Esophagus muscularis mucosa (tissue), 4 donors: ENCODE results near the gene GOLGA3. TPM values are rescaled to one million over a fixed set of nuclear protein-coding genes. Genes with fewer than 3 reads are reported as not detected.

ENCODE experiments used
- DNase-seq: peaks from one replicate; pipeline ENCODE4 v3.0.0-alpha.2; 2017; ENCODE audit errors: extremely low spot score
- H3K27ac ChIP-seq, 4 donors: fragments of 200-600 bp; sonication (generic); replicated peaks in 1 of 4; 1 replicate in 3 of 4; 2 replicates in 1 of 4; pipeline ENCODE4 v1.5.1; 2016 to 2019; ENCODE audit warnings: mild to moderate bottlenecking in 1 of 4
- H3K27me3 ChIP-seq, 4 donors: fragments of 200-600 bp; sonication (generic); one replicate each; pipeline versions ENCODE4 v1.5.1 to v1.6.0; 2016 to 2019
- H3K36me3 ChIP-seq, 4 donors: fragments of 200-600 bp; sonication (generic); one replicate each; pipeline ENCODE4 v1.5.1; 2016 to 2019
- H3K4me1 ChIP-seq, 4 donors: fragments of 200-600 bp; sonication (generic); one replicate each; pipeline ENCODE4 v1.5.1; 2016 to 2019
- H3K4me3 ChIP-seq, 4 donors: fragments of 200-600 bp; sonication (generic); 1 replicate in 2 of 4; 2 replicates in 2 of 4; pipeline ENCODE4 v1.5.1; 2016 to 2019; ENCODE audit warnings: mild to moderate bottlenecking in 4 of 4, moderate library complexity in 1 of 4
- H3K9me3 ChIP-seq, 4 donors: fragments of 200-600 bp; sonication (generic); 1 replicate in 3 of 4; 2 replicates in 1 of 4; pipeline ENCODE4 v1.5.1; 2016 to 2019
- EP300 ChIP-seq: sonication (generic); formaldehyde crosslinking; IDR thresholded peaks from one replicate; pipeline ENCODE4 v1.6.1; 2017; ENCODE audit warnings: antibody characterized with exemption
- POLR2A ChIP-seq: fragments of 450-650 bp; IDR thresholded peaks from one replicate; pipeline ENCODE4 v1.6.1; 2017; ENCODE audit warnings: antibody characterized with exemption, moderate library complexity, mild to moderate bottlenecking, low read depth
- POLR2AphosphoS5 ChIP-seq, 2 donors: sonication (generic); formaldehyde crosslinking; IDR thresholded peaks; one replicate each; pipeline ENCODE4 v1.6.1; 2017; ENCODE audit warnings: antibody characterized with exemption in 2 of 2
- WGBS: methylation state at CpG from one replicate; pipeline ENCODE4 v1.1.5; 2018; 5-methylcytosine and 5-hydroxymethylcytosine counted together
- intact Hi-C: fragments of 100-400 bp; cut with DNase I; formaldehyde crosslinking; loops from one replicate; pipeline ENCODE4 v1.15.1; 2023
- small RNA-seq, 3 donors: library from RNA; depleted of rRNA; stranded (forward); fragments of <200 nt; gene quantifications; one replicate each; pipeline ENCODE3, GENCODE V24; 2016
- total RNA-seq, 4 donors: library from RNA; depleted of rRNA; stranded (reverse); fragments of >200 nt; gene quantifications; one replicate each; pipeline versions ENCODE4 v1.1.0 to v1.2.1, GENCODE V29; 2016
- TF ChIP-seq, protein P1 (sequence below), 3 experiments: fragments of 200-600 bp in 2 of 3; fragments of 450-650 bp in 1 of 3; sonication (generic) in 2 of 3; IDR thresholded peaks; one replicate each; pipeline ENCODE4 v1.5.1; 2017 to 2019; ENCODE audit warnings: antibody characterized with exemption in 3 of 3, mild to moderate bottlenecking in 2 of 3, moderate library complexity in 1 of 3

GOLGA3 gene
- total RNA-seq, 4 donors from 2014 or later: 72.3 to 123 (median 93.4) TPM

GRCh38 chr12:132720606-132721345, 107.9 kb downstream of the GOLGA3 start:
- Histone ChIP-seq H3K9me3 (no peaks in the 10 kb centered on the region), H3K36me3 (peaks cover 65 to 98% (median 97%) of the 10 kb centered on the region in 4 donors), H3K4me3 (no peak overlapping the region), H3K4me1 (no peaks in the 10 kb centered on the region), H3K27ac (no peak overlapping the region), H3K27me3 (no peaks in the 10 kb centered on the region)
- DNase-seq: no peak
- intact Hi-C loops: no loop called here
- TF ChIP-seq EP300: no peak
- no peak for TF ChIP-seq POLR2A
- TF ChIP-seq POLR2AphosphoS5 (IDR thresholded peaks at IDR 0.05): no peak
- TF ChIP-seq, protein P1, sequence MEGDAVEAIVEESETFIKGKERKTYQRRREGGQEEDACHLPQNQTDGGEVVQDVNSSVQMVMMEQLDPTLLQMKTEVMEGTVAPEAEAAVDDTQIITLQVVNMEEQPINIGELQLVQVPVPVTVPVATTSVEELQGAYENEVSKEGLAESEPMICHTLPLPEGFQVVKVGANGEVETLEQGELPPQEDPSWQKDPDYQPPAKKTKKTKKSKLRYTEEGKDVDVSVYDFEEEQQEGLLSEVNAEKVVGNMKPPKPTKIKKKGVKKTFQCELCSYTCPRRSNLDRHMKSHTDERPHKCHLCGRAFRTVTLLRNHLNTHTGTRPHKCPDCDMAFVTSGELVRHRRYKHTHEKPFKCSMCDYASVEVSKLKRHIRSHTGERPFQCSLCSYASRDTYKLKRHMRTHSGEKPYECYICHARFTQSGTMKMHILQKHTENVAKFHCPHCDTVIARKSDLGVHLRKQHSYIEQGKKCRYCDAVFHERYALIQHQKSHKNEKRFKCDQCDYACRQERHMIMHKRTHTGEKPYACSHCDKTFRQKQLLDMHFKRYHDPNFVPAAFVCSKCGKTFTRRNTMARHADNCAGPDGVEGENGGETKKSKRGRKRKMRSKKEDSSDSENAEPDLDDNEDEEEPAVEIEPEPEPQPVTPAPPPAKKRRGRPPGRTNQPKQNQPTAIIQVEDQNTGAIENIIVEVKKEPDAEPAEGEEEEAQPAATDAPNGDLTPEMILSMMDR (IDR thresholded peaks at IDR 0.05): no peak
- 95% methylated on average over 21 of the region's 25 CpGs for WGBS

DNA sequence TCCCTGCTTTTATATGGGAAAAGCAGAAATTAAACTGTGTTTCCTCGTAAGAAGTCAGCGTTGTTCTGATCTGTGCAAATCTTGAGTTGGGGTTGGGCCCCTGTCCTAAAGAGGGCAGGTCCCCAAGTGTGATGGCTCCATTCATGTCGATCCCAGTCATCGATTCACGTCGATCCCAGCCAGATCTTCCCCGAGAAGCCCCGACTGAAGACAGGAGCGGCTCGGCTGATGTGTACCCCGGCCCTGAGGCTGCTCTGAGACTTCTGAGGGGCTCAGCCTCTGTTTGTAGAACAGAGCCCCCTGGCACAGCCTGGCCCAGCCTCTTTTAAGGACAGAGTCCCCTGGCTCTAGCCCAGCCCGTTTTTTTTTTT, 108.7 kb downstream of the GOLGA3 start:
- peaks cover 66 to 98% (median 95%) of the 10 kb centered on the region in 4 donors for H3K36me3 ChIP-seq
- TF ChIP-seq, protein P1 (IDR thresholded peaks at IDR 0.05): no peak
- TF ChIP-seq POLR2AphosphoS5 (IDR thresholded peaks at IDR 0.05): no peak
- no peak for TF ChIP-seq EP300
- TF ChIP-seq POLR2A: no peak
- WGBS: 94% methylated on average over 12 of the region's 12 CpGs

GRCh38 chr12:132719141-132719953, 109.3 kb downstream of the GOLGA3 start:
- Histone ChIP-seq H3K36me3 (peaks cover 60 to 97% (median 94%) of the 10 kb centered on the region in 4 donors), H3K4me1 (no peaks in the 10 kb centered on the region), H3K27me3 (no peaks in the 10 kb centered on the region), H3K9me3 (no peaks in the 10 kb centered on the region), H3K4me3 (no peak overlapping the region), H3K27ac (no peak overlapping the region)
- 94% methylated on average over 27 of the region's 31 CpGs for WGBS
- no peak for DNase-seq
- TF ChIP-seq, protein P1 (IDR thresholded peaks at IDR 0.05): no peak
- TF ChIP-seq POLR2AphosphoS5 (IDR thresholded peaks at IDR 0.05) (peak in 1 of 2 donors; percentile 3), EP300 (no peak), POLR2A (no peak)
- intact Hi-C loops: no loop called here

More for the DNA sequence above, 108.7 kb downstream of the GOLGA3 start:
- intact Hi-C loops: no loop called here
- DNase-seq: no peak
- Histone ChIP-seq H3K27me3 (no peaks in the 10 kb centered on the region), H3K4me1 (no peaks in the 10 kb centered on the region), H3K4me3 (no peak overlapping the region), H3K9me3 (no peaks in the 10 kb centered on the region), H3K27ac (no peak overlapping the region)

Small RNA genes within 50 kb of the gene (small RNA-seq; reads per million reads assigned to genes)
- 0 reads per million in 3 donors for gene RNA5SP379

Other genes with a start within 250 kb of the GOLGA3 start
- not detected for gene LRCOL1, start 218.3 kb downstream of the GOLGA3 start, total RNA-seq
- 1 to 10 TPM; 1.7 to 4.1 (median 3.7) TPM for gene P2RX2, start 210.1 kb downstream of the GOLGA3 start, total RNA-seq
- gene POLE, start 141.5 kb downstream of the GOLGA3 start, total RNA-seq: 10 to 100 TPM; 17.2 to 32.4 (median 24.8) TPM
- 10 to 100 TPM; 39.7 to 68.4 (median 55.8) TPM for gene PXMP2, start 141.3 kb downstream of the GOLGA3 start, total RNA-seq
- 10 to 100 TPM; 19.9 to 37.0 (median 26.9) TPM for gene PGAM5, start 118.0 kb downstream of the GOLGA3 start, total RNA-seq
- 10 to 100 TPM; 40.2 to 47.2 (median 45.4) TPM for gene ANKLE2, start 67.0 kb downstream of the GOLGA3 start, total RNA-seq
- 10 to 100 TPM; 35.7 to 41.7 (median 40.0) TPM for gene CHFR, start 58.7 kb upstream of the GOLGA3 start, total RNA-seq
- gene ZNF605, start 127.4 kb upstream of the GOLGA3 start, total RNA-seq: 1 to 10 TPM; 5.5 to 9.0 (median 6.1) TPM
- gene ZNF26, start 157.5 kb upstream of the GOLGA3 start, total RNA-seq: 10 to 100 TPM in 2 of 4 donors, 1 to 10 TPM in 2; 9.6 to 15.8 (median 10.9) TPM
- gene ZNF84, start 208.6 kb upstream of the GOLGA3 start, total RNA-seq: 10 to 100 TPM; 19.5 to 21.2 (median 20.7) TPM